Upper lobe of left lung (tissue), 4 donors: Measurements from ENCODE around the gene EFCAB5.

ENCODE experiments used
- CTCF ChIP-seq, 6 experiments: fragments of 450-650 bp in 4 of 6; fragments of 200-600 bp in 2 of 6; sonication (generic) in 2 of 6; IDR thresholded peaks; one replicate each; pipeline ENCODE4 v1.5.1; 2016 to 2019; ENCODE audit warnings: antibody characterized with exemption in 6 of 6
- EP300 ChIP-seq, 4 donors: sonication (generic); formaldehyde crosslinking; IDR thresholded peaks; one replicate each; pipeline ENCODE4 v1.5.1; 2017; ENCODE audit warnings: antibody characterized with exemption in 4 of 4, control low read depth in 2 of 4
- POLR2AphosphoS5 ChIP-seq, 2 donors: sonication (generic); formaldehyde crosslinking; IDR thresholded peaks; one replicate each; pipeline ENCODE4 v1.5.1; 2017; ENCODE audit warnings: antibody characterized with exemption in 2 of 2

GRCh38 chr17:30068465-30068864 lies 127.0 kb downstream of the EFCAB5 start:
- TF ChIP-seq CTCF (IDR thresholded peaks at IDR 0.05), result no peak
- no peak for TF ChIP-seq POLR2AphosphoS5 (IDR thresholded peaks at IDR 0.05)
- no peak for TF ChIP-seq EP300 (IDR thresholded peaks at IDR 0.05)
